ENCODE data around the gene MIDN. TPM values are rescaled to one million over a fixed set of nuclear protein-coding genes. Genes with fewer than 3 reads are reported as not detected.

The MIDN gene
- total RNA-seq, 1 experiment from 2014 or later, result 286 TPM

DNA sequence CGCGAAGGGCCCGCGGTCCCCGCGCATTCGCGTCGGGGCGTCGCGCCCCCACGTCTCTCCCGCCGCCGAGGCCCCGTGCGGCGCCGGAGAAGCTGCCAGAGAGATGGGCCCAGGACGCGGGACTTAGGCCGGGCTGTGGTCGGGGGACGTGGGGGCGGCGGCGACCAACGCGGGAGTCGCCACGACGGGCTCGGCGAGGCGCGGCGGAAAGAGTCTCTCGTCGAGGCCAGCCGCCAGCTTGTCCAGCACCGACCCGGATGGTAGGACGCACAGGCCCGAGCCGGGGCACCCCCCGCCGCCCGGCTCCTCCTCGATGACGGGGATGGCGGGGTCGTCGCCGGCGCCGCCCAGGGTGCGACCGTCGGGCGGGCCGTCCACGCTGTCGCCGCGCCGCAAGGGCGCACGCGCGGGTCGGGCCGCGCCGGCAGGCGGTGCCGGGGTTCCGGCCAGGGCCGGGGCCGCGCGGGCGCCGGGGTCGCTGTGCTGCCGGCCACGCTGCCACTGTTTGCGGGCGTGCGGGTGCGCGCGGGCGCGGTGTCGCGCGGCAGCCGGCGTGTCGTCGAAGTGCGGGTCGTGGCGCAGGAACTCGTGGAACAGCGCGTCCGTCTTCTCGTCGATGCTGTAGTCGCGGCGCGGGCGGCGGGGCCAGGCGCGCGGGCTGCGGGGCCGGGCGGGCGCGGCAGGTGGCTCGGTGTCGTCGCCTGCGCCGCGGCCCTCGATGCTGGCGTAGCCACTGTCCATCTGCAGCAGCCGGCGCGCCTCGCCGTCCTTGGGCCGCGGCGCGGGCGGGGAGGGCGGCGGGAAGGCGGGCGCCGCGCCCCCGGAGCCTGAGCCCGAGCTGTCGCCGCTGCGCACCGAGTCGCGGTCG, 19.1 kb upstream of the MIDN start:
- Histone ChIP-seq H3K27me3 (ENCODE audit: insufficient read depth, low read length) (no peaks in the 10 kb centered on the region), H3K9me3 (ENCODE audit: control insufficient read depth, low read depth, low read length) (no peaks in the 10 kb centered on the region), H2BK5ac (ENCODE audit: insufficient read length, low read length) (no peak overlapping the region), H3K4ac (ENCODE audit: low read depth, low read length) (no peak overlapping the region), H3K79me2 (ENCODE audit: insufficient read depth, low read length) (no peaks in the 10 kb centered on the region), H3K27ac (ENCODE audit: insufficient read length, low read depth, low read length) (no peak overlapping the region), H3K56ac (ENCODE audit: insufficient read length, low read depth, low read length) (no peak overlapping the region), H3K9ac (ENCODE audit: extremely low read depth, insufficient read length, low read length) (no peak overlapping the region), H4K5ac (ENCODE audit: insufficient read length, low read depth, low read length) (no peak overlapping the region), H3K23me2 (ENCODE audit: insufficient read length, low read depth, low read length, poor library complexity, severe bottlenecking) (no peaks in the 10 kb centered on the region), H3K4me1 (ENCODE audit: insufficient read depth, low read length) (no peaks in the 10 kb centered on the region), H2BK120ac (ENCODE audit: low read depth, low read length, poor library complexity, severe bottlenecking) (no peak overlapping the region), H2AK5ac (ENCODE audit: insufficient read length, low read length) (no peak overlapping the region), H4K20me1 (ENCODE audit: control insufficient read depth, insufficient read depth, insufficient read length) (no peaks in the 10 kb centered on the region), H3K18ac (ENCODE audit: insufficient read length, low read depth, low read length) (no peak overlapping the region), H2AFZ (ENCODE audit: low read length) (no peak overlapping the region), H2BK15ac (ENCODE audit: low read depth, low read length) (no peak overlapping the region), H3K79me1 (ENCODE audit: insufficient read depth, low read depth, low read length, poor library complexity, severe bottlenecking) (no peaks in the 10 kb centered on the region), H2BK12ac (ENCODE audit: insufficient read length, low read depth, low read length) (no peak overlapping the region), H4K91ac (ENCODE audit: insufficient read length, low read depth, low read length) (no peak overlapping the region), H4K8ac (replicated peaks; ENCODE audit: insufficient read length, low read depth, low read length) (no peak overlapping the region), H3T11ph (ENCODE audit: low read length) (no peak overlapping the region), H3K4me2 (ENCODE audit: insufficient read depth, insufficient read length, low read length) (no peak overlapping the region), H3K14ac (ENCODE audit: insufficient read depth, low read length) (no peak overlapping the region), H2BK20ac (ENCODE audit: low read depth, low read length, poor library complexity, severe bottlenecking) (no peak overlapping the region), H3K23ac (ENCODE audit: insufficient read length, low read depth, low read length) (no peak overlapping the region)
- TF ChIP-seq, protein P1, sequence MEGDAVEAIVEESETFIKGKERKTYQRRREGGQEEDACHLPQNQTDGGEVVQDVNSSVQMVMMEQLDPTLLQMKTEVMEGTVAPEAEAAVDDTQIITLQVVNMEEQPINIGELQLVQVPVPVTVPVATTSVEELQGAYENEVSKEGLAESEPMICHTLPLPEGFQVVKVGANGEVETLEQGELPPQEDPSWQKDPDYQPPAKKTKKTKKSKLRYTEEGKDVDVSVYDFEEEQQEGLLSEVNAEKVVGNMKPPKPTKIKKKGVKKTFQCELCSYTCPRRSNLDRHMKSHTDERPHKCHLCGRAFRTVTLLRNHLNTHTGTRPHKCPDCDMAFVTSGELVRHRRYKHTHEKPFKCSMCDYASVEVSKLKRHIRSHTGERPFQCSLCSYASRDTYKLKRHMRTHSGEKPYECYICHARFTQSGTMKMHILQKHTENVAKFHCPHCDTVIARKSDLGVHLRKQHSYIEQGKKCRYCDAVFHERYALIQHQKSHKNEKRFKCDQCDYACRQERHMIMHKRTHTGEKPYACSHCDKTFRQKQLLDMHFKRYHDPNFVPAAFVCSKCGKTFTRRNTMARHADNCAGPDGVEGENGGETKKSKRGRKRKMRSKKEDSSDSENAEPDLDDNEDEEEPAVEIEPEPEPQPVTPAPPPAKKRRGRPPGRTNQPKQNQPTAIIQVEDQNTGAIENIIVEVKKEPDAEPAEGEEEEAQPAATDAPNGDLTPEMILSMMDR (conservative IDR thresholded peaks at IDR 0.05), result no peak
- DNase-seq, result no peak
- Mint-ChIP-seq H3K27me3 (ENCODE audit: low read depth) (no peaks in the 10 kb centered on the region), H3K4me1 (0 out of 4 replicates have a peak, but pooled peaks cover 0 to 2% of the 10 kb centered on the region in 2 experiments), H3K36me3 (ENCODE audit: insufficient read depth in 1 of 3, low read depth in 3 of 3) (peaks cover 2 to 22% (median 21%) of the 10 kb centered on the region in 3 experiments; a peak in 5 of 7 replicates), H3K9me3 (no peaks in the 10 kb centered on the region), H3K27ac (no peak overlapping the region), H3K4me3 (no peak overlapping the region)
- no CpG with 5 or more reads among the region's 158 CpGs for WGBS (ENCODE audit: extremely low coverage, insufficient read length, low lambda C conversion rate)

All from H9 (cell line).